HCT116 (cell line): ENCODE data around the gene LRIF1. TPM values are rescaled to one million over a fixed set of nuclear protein-coding genes. Genes with fewer than 3 reads are reported as not detected.
A peak's percentile ranks its signal among the peaks of the same experiment; 100 is the strongest.

Experiments used
- ATAC-seq: fragments of 200-7000 bp; cut with Tn5 transposase; 2 replicates; pipeline ENCODE4 v1.9.1; 2020; ENCODE audit warnings: mild to moderate bottlenecking, moderate library complexity
- BruUV-seq: library from RNA; stranded (reverse); fragments of 400-500 nt; replicated peaks from 2 replicates; lab custom pipeline; 2021; lab: Mats Ljungman, UMichigan
- CTCF ChIA-PET: fragments of 300-600 bp; sonication (Branson Sonifier 250); formaldehyde crosslinking; loops from one replicate; lab custom pipeline; 2021; ENCODE audit warnings: antibody characterized with exemption; lab: Charles Lee
- POLR2A ChIA-PET: fragments of 300-600, 350-600 bp; sonication (Branson Sonifier 250); formaldehyde crosslinking; loops from one replicate; lab custom pipeline; 2021; ENCODE audit warnings: antibody characterized with exemption; lab: Charles Lee
- RAD21 ChIA-PET, 2 experiments: fragments of 300-600 bp; sonication (Branson Sonifier 250); formaldehyde crosslinking; loops; one replicate each; lab custom pipeline; 2023; ENCODE audit warnings: low total read pairs in 2 of 2; ENCODE audit not compliant: uncharacterized antibody in 2 of 2, unreplicated experiment in 2 of 2, low non-redundant PET in 1 of 2; lab: Charles Lee
- DNase-seq: peaks from one replicate; pipeline ENCODE4 v3.0.0-alpha.2; 2010; ENCODE audit warnings: low read depth, low spot score
- H2AFZ ChIP-seq: fragments of 200-600 bp; shearing (Covaris generic), sonication (generic); 2 replicates; pipeline ENCODE4 v1.6.1; 2017; ENCODE audit warnings: low read depth, mixed run types, mixed read lengths, antibody characterized with exemption, low read length; ENCODE audit not compliant: poor library complexity, severe bottlenecking
- H3K27ac ChIP-seq: 2 replicates; pipeline ENCODE4 v1.5.1; 2012; ENCODE audit warnings: low read depth, low read length
- H3K27me3 ChIP-seq: fragments of 200-600 bp; sonication (generic); 2 replicates; pipeline ENCODE4 v1.6.1; 2016; ENCODE audit warnings: mixed run types, low read length, mixed read lengths; ENCODE audit not compliant: insufficient read depth
- H3K36me3 ChIP-seq, 2 experiments: fragments of 200-500 bp in 1 of 2; fragments of 200-600 bp in 1 of 2; sonication (Bioruptor generic) in 1 of 2; sonication (generic) in 1 of 2; 2 replicates each; pipeline versions ENCODE4 v1.5.1 to v1.6.1; 2014 to 2016; ENCODE audit warnings: low read length in 2 of 2, inconsistent platforms in 1 of 2, mixed read lengths in 1 of 2, mixed run types in 1 of 2; ENCODE audit not compliant: insufficient read depth in 2 of 2, control insufficient read depth in 1 of 2
- H3K4me1 ChIP-seq, 2 experiments: fragments of 200-600 bp in 1 of 2; sonication (generic) in 1 of 2; 2 replicates each; pipeline versions ENCODE4 v1.5.1 to v1.6.1; 2012 to 2017; ENCODE audit warnings: low read length in 2 of 2, inconsistent platforms in 1 of 2, mild to moderate bottlenecking in 1 of 2, mixed read lengths in 1 of 2, mixed run types in 1 of 2, moderate library complexity in 1 of 2; ENCODE audit not compliant: insufficient read depth in 2 of 2, control insufficient read depth in 1 of 2
- H3K4me2 ChIP-seq: fragments of 200-600 bp; sonication (generic); 2 replicates; pipeline ENCODE4 v1.6.1; 2017; ENCODE audit warnings: mixed run types, low read length, mixed read lengths
- H3K4me3 ChIP-seq, 2 experiments: fragments of 200-600 bp in 1 of 2; sonication (generic) in 1 of 2; replicated peaks in 1 of 2; 2 replicates each; pipeline ENCODE4 v1.5.1; 2011 to 2016; ENCODE audit warnings: low read length in 2 of 2, control low read depth in 1 of 2, low read depth in 1 of 2, mild to moderate bottlenecking in 1 of 2, mixed read lengths in 1 of 2, mixed run types in 1 of 2
- H3K79me2 ChIP-seq: fragments of 200-600 bp; sonication (generic); 2 replicates; pipeline ENCODE4 v1.6.1; 2017; ENCODE audit warnings: mild to moderate bottlenecking, mixed run types, low read length, moderate library complexity, mixed read lengths; ENCODE audit not compliant: insufficient read depth
- H3K9ac ChIP-seq: fragments of 200-600 bp; sonication (generic); 2 replicates; pipeline ENCODE4 v1.6.1; 2016; ENCODE audit warnings: low read length, mixed read lengths
- H3K9me2 ChIP-seq: fragments of 200-600 bp; sonication (generic), shearing (Covaris generic); 2 replicates; pipeline ENCODE4 v1.6.1; 2017; ENCODE audit warnings: mixed run types, mild to moderate bottlenecking, moderate library complexity; ENCODE audit not compliant: insufficient read depth
- H3K9me3 ChIP-seq, 2 experiments: fragments of 200-500 bp in 1 of 2; fragments of 200-600 bp in 1 of 2; sonication (Bioruptor generic) in 1 of 2; sonication (generic) in 1 of 2; 2 replicates each; pipeline ENCODE4 v1.6.1; 2014 to 2017; ENCODE audit warnings: low read length in 2 of 2, mixed read lengths in 2 of 2, inconsistent platforms in 1 of 2, low read depth in 1 of 2, mild to moderate bottlenecking in 1 of 2, mixed run types in 1 of 2, moderate library complexity in 1 of 2; ENCODE audit not compliant: control insufficient read depth in 1 of 2, insufficient read depth in 1 of 2
- H4K20me1 ChIP-seq: fragments of 200-600 bp; sonication (generic), shearing (Covaris generic); 2 replicates; pipeline ENCODE4 v1.6.1; 2017; ENCODE audit warnings: mixed run types, mild to moderate bottlenecking, moderate library complexity; ENCODE audit not compliant: insufficient read depth
- ATF3 ChIP-seq: IDR thresholded peaks from 2 replicates; pipeline ENCODE4 v1.6.1; 2012
- CBX3 ChIP-seq: IDR thresholded peaks from 2 replicates; pipeline ENCODE4 v1.6.1; 2012; ENCODE audit warnings: low read depth
- CEBPB ChIP-seq: IDR thresholded peaks from 2 replicates; pipeline ENCODE4 v1.6.1; 2012; ENCODE audit warnings: low read depth
- CTCF ChIP-seq, 3 experiments: fragments of 200-600 bp in 1 of 3; sonication (generic) in 1 of 3; IDR thresholded peaks in 2 of 3; conservative IDR thresholded peaks in 1 of 3; 2 replicates each; pipeline ENCODE4 v1.5.1; 2012 to 2017; ENCODE audit warnings: low read depth in 2 of 3, low read length in 2 of 3, antibody characterized with exemption in 1 of 3, borderline replicate concordance in 1 of 3, control low read depth in 1 of 3, mild to moderate bottlenecking in 1 of 3, mixed read lengths in 1 of 3, mixed run types in 1 of 3, moderate library complexity in 1 of 3; ENCODE audit not compliant: insufficient read depth in 1 of 3
- EGR1 ChIP-seq: IDR thresholded peaks from 2 replicates; pipeline ENCODE4 v1.6.1; 2012; ENCODE audit warnings: low read depth
- EZH2 ChIP-seq: fragments of 200-600 bp; sonication (generic); IDR thresholded peaks from 2 replicates; pipeline ENCODE4 v1.6.1; 2017; ENCODE audit warnings: antibody characterized with exemption, mixed run types
- FOSL1 ChIP-seq: IDR thresholded peaks from 2 replicates; pipeline ENCODE4 v1.6.1; 2012; ENCODE audit warnings: low read depth
- JUND ChIP-seq: IDR thresholded peaks from 2 replicates; pipeline ENCODE4 v1.6.1; 2012
- MAX ChIP-seq: IDR thresholded peaks from 2 replicates; pipeline ENCODE4 v1.6.1; 2012
- POLR2AphosphoS5 ChIP-seq: IDR thresholded peaks from 2 replicates; pipeline ENCODE4 v1.6.1; 2011; ENCODE audit warnings: mild to moderate bottlenecking, low read depth, low read length, moderate library complexity
- RAD21 ChIP-seq: IDR thresholded peaks from 2 replicates; pipeline ENCODE4 v1.6.1; 2012; ENCODE audit warnings: low read depth, mild to moderate bottlenecking
- SP1 ChIP-seq: IDR thresholded peaks from 2 replicates; pipeline ENCODE4 v1.6.1; 2012; ENCODE audit warnings: low read depth
- SRF ChIP-seq: IDR thresholded peaks from 2 replicates; pipeline ENCODE4 v1.6.1; 2012; ENCODE audit warnings: low read depth
- YY1 ChIP-seq: IDR thresholded peaks from 2 replicates; pipeline ENCODE4 v1.6.1; 2011; ENCODE audit warnings: low read length, low read depth, moderate library complexity, mild to moderate bottlenecking; ENCODE audit not compliant: insufficient replicate concordance; ENCODE audit errors: extremely low read depth
- ZBTB33 ChIP-seq: IDR thresholded peaks from 2 replicates; pipeline ENCODE4 v1.6.1; 2011; ENCODE audit warnings: mild to moderate bottlenecking, low read length, moderate library complexity; ENCODE audit not compliant: insufficient replicate concordance; ENCODE audit errors: extremely low read depth
- ZNF274 ChIP-seq: fragments of 200-500 bp; sonication (Bioruptor generic); IDR thresholded peaks from 2 replicates; pipeline ENCODE4 v1.6.1; 2014; ENCODE audit warnings: mild to moderate bottlenecking, low read depth, low read length, inconsistent platforms
- intact Hi-C: fragments of 100-400 bp; cut with micrococcal nuclease; formaldehyde crosslinking; loops from 2 replicates; pipeline ENCODE4 v1.10.0; 2022
- total RNA-seq: library from RNA; stranded (reverse); gene quantifications from one replicate; pipeline ENCODE4 v1.2.1, GENCODE V29; 2021; ENCODE audit not compliant: unreplicated experiment

LRIF1 gene
- total RNA-seq, 1 experiment from 2014 or later, result 21.8 TPM

GRCh38 chr1:110916669-110917306, 46.9 kb downstream of the LRIF1 start:
- Histone ChIP-seq H3K4me1 (peaks cover 3 to 12% of the 10 kb centered on the region in 2 experiments), H2AFZ (peak overlapping the region; percentile 95), H3K36me3 (no peaks in the 10 kb centered on the region), H3K27me3 (no peaks in the 10 kb centered on the region), H3K4me2 (peak overlapping the region; percentile 65), H3K9me2 (no peaks in the 10 kb centered on the region), H3K79me2 (no peaks in the 10 kb centered on the region), H3K9me3 (no peaks in the 10 kb centered on the region), H3K9ac (peak overlapping the region; percentile 38), H3K4me3 (peak overlapping the region; percentile 12 to 46), H3K27ac (peak overlapping the region; percentile 7; the same call in 1 of the 2 replicates), H4K20me1 (no peaks in the 10 kb centered on the region)
- POLR2A ChIA-PET, result no interaction called here
- intact Hi-C loops, result no loop called here
- RAD21 ChIA-PET, result no interaction called here
- TF ChIP-seq ATF3, result no peak
- TF ChIP-seq ZNF274, result no peak
- TF ChIP-seq CEBPB, result no peak
- TF ChIP-seq EGR1, result no peak
- no peak for TF ChIP-seq EZH2
- TF ChIP-seq YY1, result peak; percentile 12
- no peak for TF ChIP-seq SRF
- TF ChIP-seq JUND, result peak; percentile 57
- peak; percentile 67; the same call in 1 of the 2 replicates for TF ChIP-seq CBX3
- TF ChIP-seq SP1, result peak; percentile 28; the same call in 1 of the 2 replicates
- TF ChIP-seq POLR2AphosphoS5, result no peak
- no peak for TF ChIP-seq RAD21
- TF ChIP-seq ZBTB33, result no peak
- no peak for TF ChIP-seq CTCF (IDR thresholded peaks at IDR 0.05 in 2 of 3, conservative IDR thresholded peaks at IDR 0.05 in 1 of 3; ENCODE audit: borderline replicate concordance in 1 of 3, insufficient read depth in 1 of 3, low read depth in 2 of 3, low read length in 2 of 3)
- peak; percentile 58 for TF ChIP-seq FOSL1
- no peak for TF ChIP-seq MAX
- no TSS peak for BruUV-seq
- ATAC-seq (peak; percentile 93), DNase-seq (peak; percentile 22)
- CTCF ChIA-PET, result no interaction called here
